Activated T-cell treated with anti-CD3 and anti-CD28 coated beads, Interleukin-2, amount 50 U/mL, for 72 hours (primary cell): ENCODE measurements around the gene DOCK1. TPM values are rescaled to one million over a fixed set of nuclear protein-coding genes. Genes with fewer than 3 reads are reported as not detected.

Experiments
- ATAC-seq, 2 donors: fragments of 150-1000 bp; cut with Tn5 transposase; replicated peaks in 1 of 2; 2 replicates each; pipeline ENCODE4 v1.10.0; 2021; ENCODE audit warnings: moderate library complexity in 2 of 2, mild to moderate bottlenecking in 1 of 2
- DNase-seq, 2 donors: peaks; one replicate each; pipeline ENCODE4 v3.0.0; 2021 to 2022; ENCODE audit warnings: mixed read lengths in 1 of 2
- H3K27ac Mint-ChIP-seq: one replicate; pipeline ENCODE4 v1.8.0; 2022; ENCODE audit warnings: mild to moderate bottlenecking, moderate library complexity, mixed read lengths
- H3K27me3 Mint-ChIP-seq: one replicate; pipeline ENCODE4 v1.8.0; 2022; ENCODE audit warnings: low read depth, mixed read lengths
- H3K36me3 Mint-ChIP-seq, 2 donors: one replicate each; pipeline ENCODE4 v1.8.0; 2022; ENCODE audit warnings: mixed read lengths in 2 of 2, mild to moderate bottlenecking in 1 of 2; ENCODE audit not compliant: insufficient read depth in 2 of 2
- H3K4me1 Mint-ChIP-seq: one replicate; pipeline ENCODE4 v1.8.0; 2022; ENCODE audit warnings: low read depth, mixed read lengths
- H3K4me3 Mint-ChIP-seq, 2 donors: one replicate each; pipeline ENCODE4 v1.8.0; 2022; ENCODE audit warnings: mild to moderate bottlenecking in 2 of 2, mixed read lengths in 2 of 2, moderate library complexity in 2 of 2
- H3K9me3 Mint-ChIP-seq, 2 donors: one replicate each; pipeline ENCODE4 v1.8.0; 2022; ENCODE audit warnings: mixed read lengths in 2 of 2
- total RNA-seq, 2 donors: library from RNA; stranded (reverse); gene quantifications; one replicate each; pipeline ENCODE4 v1.2.3, GENCODE V29; 2022

DOCK1 gene
- total RNA-seq, 2 donors from 2014 or later: 0.35 to 0.53 TPM

- Mint-ChIP-seq H3K4me3 (no peak overlapping the region), H3K27ac (no peak overlapping the region), H3K36me3 (no peaks in the 10 kb centered on the region), H3K27me3 (peaks cover 49% of the 10 kb centered on the region), H3K9me3 (no peaks in the 10 kb centered on the region), H3K4me1 (no peaks in the 10 kb centered on the region)
- ATAC-seq: peak in 1 of 2 donors; percentile 18
- no peak for DNase-seq
Measured at GRCh38 chr10:127195571-127196281, 290.5 kb downstream of the DOCK1 start.

- Mint-ChIP-seq H3K4me1 (no peaks in the 10 kb centered on the region), H3K4me3 (peak within 1 kb of the TSS; percentile 29 to 66), H3K27me3 (peaks cover 42% of the 10 kb centered on the region), H3K36me3 (no peaks in the 10 kb centered on the region), H3K27ac (no peak within 1 kb of the TSS), H3K9me3 (no peaks in the 10 kb centered on the region)
- ATAC-seq: peak in 1 of 2 donors; percentile 15
- DNase-seq: peak in 1 of 2 donors; percentile 3
Measured at GRCh38 chr10:127196282-127197153, 291.3 kb downstream of the DOCK1 start, which contains the start of gene INSYN2A. Gene INSYN2A (minus strand): TSS chr10:127196591. CDS start chr10:127176395, 20,196 bp downstream.

- Mint-ChIP-seq H3K36me3 (no peaks in the 10 kb centered on the region), H3K4me1 (no peaks in the 10 kb centered on the region), H3K27ac (no peak overlapping the region), H3K4me3 (peak overlapping the region in 1 of 2 donors; percentile 66), H3K9me3 (no peaks in the 10 kb centered on the region), H3K27me3 (peaks cover 42% of the 10 kb centered on the region)
- no peak for ATAC-seq
- DNase-seq: no peak
Measured at GRCh38 chr10:127197154-127197432, 291.9 kb downstream of the DOCK1 start.

- DNase-seq (no peak), ATAC-seq (no peak)
- Mint-ChIP-seq H3K4me3 (no peak overlapping the region), H3K36me3 (no peaks in the 10 kb centered on the region), H3K27me3 (peaks cover 39% of the 10 kb centered on the region), H3K27ac (no peak overlapping the region), H3K9me3 (no peaks in the 10 kb centered on the region), H3K4me1 (no peaks in the 10 kb centered on the region)
Measured at GRCh38 chr10:127198307-127198706, 293.1 kb downstream of the DOCK1 start.

GRCh38 chr10:127198721-127199120 is 293.5 kb downstream of the DOCK1 start:
- no peak for DNase-seq
- no peaks in the 10 kb centered on the region for H3K36me3 Mint-ChIP-seq

GRCh38 chr10:127200646-127201045 is 295.4 kb downstream of the DOCK1 start:
- H3K27me3 Mint-ChIP-seq: peaks cover 21% of the 10 kb centered on the region
- no peaks in the 10 kb centered on the region for H3K9me3 Mint-ChIP-seq
- no peak for ATAC-seq
- no peak for DNase-seq
- no peak overlapping the region for H3K27ac Mint-ChIP-seq
- no peak overlapping the region for H3K4me3 Mint-ChIP-seq
- no peaks in the 10 kb centered on the region for H3K36me3 Mint-ChIP-seq
- H3K4me1 Mint-ChIP-seq: no peaks in the 10 kb centered on the region

More at GRCh38 chr10:127198721-127199120, 293.5 kb downstream of the DOCK1 start:
- no peaks in the 10 kb centered on the region for H3K9me3 Mint-ChIP-seq
- H3K27ac Mint-ChIP-seq: no peak overlapping the region
- ATAC-seq: no peak
- peaks cover 34% of the 10 kb centered on the region for H3K27me3 Mint-ChIP-seq
- no peaks in the 10 kb centered on the region for H3K4me1 Mint-ChIP-seq
- H3K4me3 Mint-ChIP-seq: no peak overlapping the region

GRCh38 chr10:127203067-127203466 is 297.8 kb downstream of the DOCK1 start:
- ATAC-seq (no peak), DNase-seq (no peak)
- H3K9me3 Mint-ChIP-seq: no peaks in the 10 kb centered on the region
- H3K27me3 Mint-ChIP-seq: peaks cover 8% of the 10 kb centered on the region
- no peaks in the 10 kb centered on the region for H3K4me1 Mint-ChIP-seq
- no peaks in the 10 kb centered on the region for H3K36me3 Mint-ChIP-seq
- H3K4me3 Mint-ChIP-seq: no peak overlapping the region
- no peak overlapping the region for H3K27ac Mint-ChIP-seq

GRCh38 chr10:127207081-127207480 is 301.9 kb downstream of the DOCK1 start:
- no peak for DNase-seq
- no peak for ATAC-seq
- Mint-ChIP-seq H3K36me3 (no peaks in the 10 kb centered on the region), H3K9me3 (no peaks in the 10 kb centered on the region), H3K4me1 (no peaks in the 10 kb centered on the region), H3K27ac (no peak overlapping the region), H3K27me3 (no peaks in the 10 kb centered on the region), H3K4me3 (no peak overlapping the region)

GRCh38 chr10:127210936-127211466 is 305.8 kb downstream of the DOCK1 start:
- Mint-ChIP-seq H3K4me1 (no peaks in the 10 kb centered on the region), H3K27ac (no peak overlapping the region), H3K4me3 (no peak overlapping the region), H3K36me3 (no peaks in the 10 kb centered on the region), H3K27me3 (no peaks in the 10 kb centered on the region), H3K9me3 (no peaks in the 10 kb centered on the region)
- ATAC-seq (no peak), DNase-seq (no peak)

- Mint-ChIP-seq H3K27ac (no peak overlapping the region), H3K36me3 (no peaks in the 10 kb centered on the region), H3K4me1 (no peaks in the 10 kb centered on the region), H3K27me3 (no peaks in the 10 kb centered on the region), H3K4me3 (no peak overlapping the region), H3K9me3 (no peaks in the 10 kb centered on the region)
- DNase-seq (no peak), ATAC-seq (no peak)
Measured at GRCh38 chr10:127215866-127216265, 310.6 kb downstream of the DOCK1 start.

GRCh38 chr10:127216274-127216673 is 311.0 kb downstream of the DOCK1 start:
- ATAC-seq: no peak
- Mint-ChIP-seq H3K27me3 (no peaks in the 10 kb centered on the region), H3K36me3 (no peaks in the 10 kb centered on the region), H3K4me1 (no peaks in the 10 kb centered on the region), H3K9me3 (no peaks in the 10 kb centered on the region), H3K27ac (no peak overlapping the region), H3K4me3 (no peak overlapping the region)
- DNase-seq: no peak

GRCh38 chr10:127216786-127217185 is 311.6 kb downstream of the DOCK1 start:
- ATAC-seq (no peak), DNase-seq (no peak)
- H3K27ac Mint-ChIP-seq: no peak overlapping the region
- no peaks in the 10 kb centered on the region for H3K9me3 Mint-ChIP-seq
- H3K36me3 Mint-ChIP-seq: no peaks in the 10 kb centered on the region
- H3K4me3 Mint-ChIP-seq: no peak overlapping the region
- no peaks in the 10 kb centered on the region for H3K27me3 Mint-ChIP-seq
- H3K4me1 Mint-ChIP-seq: no peaks in the 10 kb centered on the region

- no peak overlapping the region for H3K27ac Mint-ChIP-seq
- no peak for DNase-seq
- no peaks in the 10 kb centered on the region for H3K4me1 Mint-ChIP-seq
- H3K27me3 Mint-ChIP-seq: no peaks in the 10 kb centered on the region
- no peak for ATAC-seq
- H3K9me3 Mint-ChIP-seq: no peaks in the 10 kb centered on the region
- H3K36me3 Mint-ChIP-seq: no peaks in the 10 kb centered on the region
- no peak overlapping the region for H3K4me3 Mint-ChIP-seq
Measured at GRCh38 chr10:127218658-127219057, 313.4 kb downstream of the DOCK1 start.
